ENCODE results near the gene CCL21.

DNA sequence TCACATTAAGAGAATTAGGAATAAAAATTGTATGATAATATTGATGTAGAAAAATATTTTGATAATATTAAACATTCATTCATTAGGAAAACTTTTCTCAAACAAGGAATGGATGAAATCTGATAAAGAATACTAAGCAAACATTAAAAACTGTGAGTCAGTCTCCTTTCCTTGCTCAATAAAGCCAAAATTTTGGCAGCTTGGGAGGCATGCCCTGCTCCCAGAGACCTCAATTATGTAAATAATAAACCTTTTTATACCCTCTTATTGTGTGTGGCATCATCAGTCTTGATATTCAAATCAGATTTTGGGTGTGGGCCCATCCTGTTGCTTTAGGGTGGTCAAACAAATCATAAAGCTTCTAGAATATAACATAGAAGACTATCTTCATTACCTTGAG is 36.6 kb upstream of the CCL21 start:
- TF ChIP-seq HOXA5 (CRISPR knock-in tag; IDR thresholded peaks at IDR 0.05): no peak
- no peak for TF ChIP-seq ZGPAT (CRISPR knock-in tag; IDR thresholded peaks at IDR 0.05)
